GM12864 (cell line): ENCODE data around the gene PPME1.

Experiments
- DNase-seq: peaks from one replicate; pipeline ENCODE4 v3.0.0-alpha.2; 2011; ENCODE audit warnings: low read depth
- H3K4me3 ChIP-seq: 2 replicates; pipeline ENCODE4 v1.5.1; 2011; ENCODE audit warnings: mild to moderate bottlenecking, low read depth, low read length, control low read depth
- TF ChIP-seq, protein P1 (sequence below): IDR thresholded peaks from 2 replicates; pipeline ENCODE4 v1.5.1; 2011; ENCODE audit warnings: low read depth, mild to moderate bottlenecking, moderate library complexity, low read length, control low read depth, inconsistent platforms; ENCODE audit errors: missing control alignments

The PPME1 gene

DNA sequence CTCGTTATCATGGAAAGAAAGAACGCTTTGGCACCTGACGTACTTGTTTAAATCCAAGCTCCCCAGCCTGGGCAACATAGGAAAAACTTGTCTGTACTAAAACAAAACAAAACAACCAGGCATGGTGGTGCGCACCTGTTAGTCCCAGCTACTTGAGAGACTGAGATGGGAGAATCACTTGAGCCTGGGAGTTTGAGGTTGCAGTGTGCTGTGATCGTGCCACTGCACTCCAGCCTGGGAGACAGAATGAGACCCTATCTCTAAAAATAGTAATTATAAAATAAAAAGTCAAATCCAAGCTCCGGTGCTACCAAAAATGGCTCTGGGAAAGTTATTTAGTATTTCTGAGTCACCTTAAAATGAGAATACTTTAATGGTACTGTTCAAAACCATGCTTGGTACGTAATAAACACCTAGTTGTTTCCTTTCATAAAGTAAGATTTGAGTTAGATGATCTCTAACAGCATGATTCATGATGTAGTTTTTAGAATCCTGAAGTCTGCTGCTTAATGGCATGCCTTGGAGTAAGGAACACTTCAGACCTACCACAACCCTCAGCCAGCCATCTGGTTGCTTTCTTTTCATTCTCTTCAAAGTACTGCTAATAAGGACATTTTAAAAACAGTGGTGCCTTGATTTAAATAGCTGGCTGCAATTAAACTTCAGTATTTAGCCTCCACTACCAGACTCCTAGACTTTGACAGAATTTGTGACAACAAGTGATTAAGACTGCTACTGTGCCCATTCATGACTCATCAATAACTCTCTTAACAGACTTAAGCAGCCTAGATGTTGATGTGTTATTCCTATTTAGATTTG lies 8.4 kb downstream of the PPME1 start:
- no peak overlapping the region for H3K4me3 ChIP-seq
- TF ChIP-seq, protein P1, sequence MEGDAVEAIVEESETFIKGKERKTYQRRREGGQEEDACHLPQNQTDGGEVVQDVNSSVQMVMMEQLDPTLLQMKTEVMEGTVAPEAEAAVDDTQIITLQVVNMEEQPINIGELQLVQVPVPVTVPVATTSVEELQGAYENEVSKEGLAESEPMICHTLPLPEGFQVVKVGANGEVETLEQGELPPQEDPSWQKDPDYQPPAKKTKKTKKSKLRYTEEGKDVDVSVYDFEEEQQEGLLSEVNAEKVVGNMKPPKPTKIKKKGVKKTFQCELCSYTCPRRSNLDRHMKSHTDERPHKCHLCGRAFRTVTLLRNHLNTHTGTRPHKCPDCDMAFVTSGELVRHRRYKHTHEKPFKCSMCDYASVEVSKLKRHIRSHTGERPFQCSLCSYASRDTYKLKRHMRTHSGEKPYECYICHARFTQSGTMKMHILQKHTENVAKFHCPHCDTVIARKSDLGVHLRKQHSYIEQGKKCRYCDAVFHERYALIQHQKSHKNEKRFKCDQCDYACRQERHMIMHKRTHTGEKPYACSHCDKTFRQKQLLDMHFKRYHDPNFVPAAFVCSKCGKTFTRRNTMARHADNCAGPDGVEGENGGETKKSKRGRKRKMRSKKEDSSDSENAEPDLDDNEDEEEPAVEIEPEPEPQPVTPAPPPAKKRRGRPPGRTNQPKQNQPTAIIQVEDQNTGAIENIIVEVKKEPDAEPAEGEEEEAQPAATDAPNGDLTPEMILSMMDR, result no peak
- no peak for DNase-seq

DNA sequence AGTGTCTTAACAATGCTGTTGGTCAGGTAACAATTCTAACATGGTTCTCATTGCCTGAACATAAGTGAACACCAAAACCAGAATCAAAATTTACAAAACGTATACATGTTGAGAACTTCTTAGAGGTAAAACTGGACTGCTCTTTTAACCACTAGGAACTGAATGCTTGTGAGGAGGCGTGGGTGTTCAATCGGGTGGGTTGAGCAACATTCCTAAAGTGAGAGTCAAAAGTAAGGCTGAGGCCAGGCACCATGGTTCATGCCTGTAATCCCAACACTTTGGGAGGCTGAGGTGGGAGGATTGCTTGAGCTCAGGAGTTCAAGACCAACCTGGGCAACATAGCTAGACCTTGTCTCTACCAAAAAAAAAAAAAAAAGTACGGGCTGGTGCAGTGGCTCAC lies 11.5 kb downstream of the PPME1 start:
- DNase-seq, result no peak
- H3K4me3 ChIP-seq, result no peak overlapping the region
- TF ChIP-seq, protein P1, result no peak

DNA sequence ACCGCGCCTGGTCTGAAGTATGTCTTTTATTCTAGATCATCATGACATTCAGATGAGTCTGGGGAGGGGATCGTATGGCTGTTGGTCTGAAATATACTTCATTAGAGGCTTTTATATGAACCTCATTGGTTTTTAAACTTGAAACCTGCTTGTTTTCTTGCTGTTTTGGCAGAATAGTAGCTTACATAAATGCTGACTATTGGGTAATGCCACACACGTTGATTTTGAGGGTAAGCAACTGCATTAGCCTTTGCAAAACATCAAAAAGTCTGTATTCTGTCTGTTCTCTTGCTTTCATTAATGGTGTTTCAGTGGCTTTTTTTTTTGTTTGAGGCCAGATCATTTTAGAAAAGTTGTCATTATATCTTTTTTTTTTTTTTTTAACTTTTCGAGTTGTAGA lies 14.2 kb downstream of the PPME1 start:
- DNase-seq, result no peak
- H3K4me3 ChIP-seq, result no peak overlapping the region
- TF ChIP-seq, protein P1, result no peak

DNA sequence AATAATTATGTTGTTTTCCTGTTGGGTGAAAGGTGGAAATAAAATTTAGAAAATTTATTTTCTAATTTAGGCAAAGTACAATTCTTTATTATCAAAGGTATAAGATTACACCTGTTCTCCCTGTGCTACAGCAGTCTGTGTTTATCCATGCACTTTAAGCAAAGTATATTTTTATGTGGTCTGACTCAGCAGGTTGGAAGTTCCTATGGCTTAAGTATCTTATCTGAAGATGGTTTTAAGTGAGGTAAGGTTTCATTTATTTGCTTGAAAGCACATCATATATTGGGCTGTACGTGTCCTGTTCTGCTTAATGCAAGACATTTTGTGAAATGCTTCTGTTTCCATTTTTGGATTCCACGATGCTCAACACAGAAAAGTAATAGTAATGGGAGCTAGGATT lies 14.6 kb downstream of the PPME1 start:
- H3K4me3 ChIP-seq, result no peak overlapping the region
- DNase-seq, result no peak
- TF ChIP-seq, protein P1, result no peak

DNA sequence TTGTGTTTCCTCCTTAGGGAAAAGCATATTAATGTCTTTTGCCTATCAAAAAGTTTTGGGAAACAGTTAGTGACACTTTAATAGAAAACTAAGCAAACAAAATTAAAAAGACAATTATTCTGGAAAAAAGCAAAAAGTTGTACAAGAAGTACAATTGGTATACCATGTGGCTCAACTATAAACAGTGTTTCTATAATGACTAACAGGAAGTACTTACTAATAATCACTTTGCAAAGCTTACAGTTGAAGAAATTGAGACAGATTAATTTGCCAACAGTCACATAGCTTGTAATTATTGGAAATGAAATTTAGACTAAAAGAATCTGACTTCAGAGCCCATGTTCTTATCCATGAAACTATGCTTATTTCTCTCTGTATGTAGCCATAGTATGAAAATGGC lies 24.7 kb downstream of the PPME1 start:
- no peak for DNase-seq
- TF ChIP-seq, protein P1, result no peak
- no peak overlapping the region for H3K4me3 ChIP-seq

DNA sequence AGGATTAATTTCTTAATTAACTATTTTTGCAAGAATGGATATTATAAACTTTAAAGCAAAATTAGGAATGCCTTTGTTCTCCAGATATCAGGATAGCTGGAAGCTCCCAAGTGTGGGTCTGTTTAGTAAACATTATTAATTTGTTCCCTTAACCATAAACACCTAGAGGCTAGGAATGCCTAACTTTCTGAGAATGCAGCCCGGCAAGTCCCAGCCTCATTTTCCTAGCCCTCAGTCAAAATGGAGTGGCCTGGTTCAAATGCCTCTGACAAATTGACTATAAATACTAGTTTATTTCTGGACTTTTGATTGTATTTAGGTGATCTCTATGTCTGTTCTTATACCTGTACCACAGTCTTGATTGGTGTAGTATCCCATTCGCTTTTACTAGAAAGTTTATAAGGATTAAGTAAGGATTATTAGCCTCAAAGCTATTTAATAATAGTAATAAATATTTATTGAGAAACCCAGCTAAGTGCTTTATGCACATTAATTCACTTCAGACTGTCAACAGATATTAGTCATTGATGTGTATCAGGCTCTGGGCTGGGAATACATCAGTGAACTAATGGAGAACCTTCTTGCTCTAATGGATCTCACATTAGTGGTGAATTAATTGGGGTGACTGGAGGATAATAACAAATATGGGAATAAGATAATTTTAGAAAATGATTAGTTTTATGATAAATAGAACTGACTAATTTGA lies 25.8 kb downstream of the PPME1 start:
- no peak overlapping the region for H3K4me3 ChIP-seq
- TF ChIP-seq, protein P1, result no peak
- DNase-seq, result no peak
